HUDEP-2 (cell line): ENCODE data around the gene ADORA3.
A peak's percentile ranks its signal among the peaks of the same experiment; 100 is the strongest.

Experiments used
- DNase-seq, 76 experiments: peaks; one replicate each; lab custom pipeline; 2025; ENCODE audit not compliant: unreplicated experiment in 76 of 76; lab: John Stamatoyannopoulos, UW

Gene ADORA3

DNA sequence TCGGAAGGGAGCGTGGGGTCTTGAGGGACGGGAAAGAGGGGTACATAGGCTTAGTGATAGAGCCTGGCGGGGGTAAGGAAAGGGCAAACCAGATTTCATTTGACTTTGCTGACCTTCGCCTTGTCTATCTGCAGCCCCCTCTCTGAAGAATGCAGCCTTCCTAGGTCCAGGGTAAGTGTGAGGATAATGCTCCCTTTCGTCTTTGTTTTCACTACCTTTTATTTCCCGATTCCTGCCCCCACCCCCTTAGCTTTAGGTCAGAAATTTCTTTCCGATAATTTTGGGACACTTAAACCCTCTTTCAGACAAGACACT is 53.8 kb downstream of the ADORA3 start:
- peak in 1 of 76 experiments; percentile 39 for DNase-seq
